HG03342 (cell line): ENCODE results near the gene TRPM2.

Experiments used
- ATAC-seq: cut with Tn5 transposase; IDR thresholded peaks from one replicate; pipeline ENCODE4 v1.9.1; 2021; ENCODE audit warnings: mild to moderate bottlenecking, moderate library complexity; ENCODE audit not compliant: unreplicated experiment

TRPM2 gene

GRCh38 chr21:44353191-44353970, at the start of gene TRPM2:
TRPM2 (plus strand) TSS chr21:44353621; CDS start chr21:44353701, 80 bp downstream.
- ATAC-seq, result no peak

GRCh38 chr21:44304011-44304616, 49.3 kb upstream of the TRPM2 start:
- ATAC-seq, result no peak

DNA sequence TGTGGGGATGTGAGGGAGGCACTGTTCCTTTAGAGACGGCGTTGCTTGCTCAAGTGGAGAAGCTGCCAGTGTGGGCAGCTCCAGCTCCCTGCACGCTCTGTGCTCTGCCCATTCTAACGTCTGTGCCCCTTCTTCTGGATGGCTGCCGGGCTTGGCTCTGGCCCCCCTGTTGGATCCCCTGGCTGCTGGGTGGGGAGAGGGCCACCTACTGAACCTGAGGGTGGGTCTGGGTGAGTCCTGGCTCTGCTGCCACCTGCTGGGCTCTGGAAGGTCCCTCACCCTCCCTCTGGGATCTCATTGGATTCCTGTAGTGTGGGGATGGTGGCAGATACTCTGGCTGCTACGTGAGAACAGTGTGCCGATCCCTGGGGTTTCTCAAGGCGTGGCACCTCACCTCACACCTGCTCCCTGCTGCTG, 48.5 kb upstream of the TRPM2 start:
- ATAC-seq, result no peak

DNA sequence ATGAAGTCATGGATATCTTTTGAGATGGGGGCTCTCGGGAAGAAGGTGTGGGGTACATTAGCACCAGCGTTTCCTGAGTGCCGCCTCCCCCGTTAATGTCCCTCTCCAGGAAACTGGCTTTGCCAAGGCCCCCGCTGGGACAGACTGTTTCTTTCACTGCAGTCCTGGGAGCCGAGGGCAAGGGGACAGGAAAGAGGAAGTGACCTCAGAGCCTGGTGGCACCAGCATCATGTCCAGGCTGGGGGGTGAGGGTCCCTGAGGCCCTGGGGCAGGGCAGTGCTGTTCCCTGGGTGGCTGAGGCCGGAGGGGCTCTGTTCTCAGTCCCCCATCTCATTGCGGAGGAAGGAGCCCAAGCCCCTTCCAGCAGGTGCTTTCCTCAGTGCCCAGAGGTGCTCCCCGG, 47.7 kb upstream of the TRPM2 start:
- ATAC-seq, result no peak

GRCh38 chr21:44306936-44307704, 46.3 kb upstream of the TRPM2 start:
- ATAC-seq, result no peak

GRCh38 chr21:44310628-44311507, 42.6 kb upstream of the TRPM2 start:
- ATAC-seq, result no peak

GRCh38 chr21:44312089-44312488, 41.3 kb upstream of the TRPM2 start:
- no peak for ATAC-seq

DNA sequence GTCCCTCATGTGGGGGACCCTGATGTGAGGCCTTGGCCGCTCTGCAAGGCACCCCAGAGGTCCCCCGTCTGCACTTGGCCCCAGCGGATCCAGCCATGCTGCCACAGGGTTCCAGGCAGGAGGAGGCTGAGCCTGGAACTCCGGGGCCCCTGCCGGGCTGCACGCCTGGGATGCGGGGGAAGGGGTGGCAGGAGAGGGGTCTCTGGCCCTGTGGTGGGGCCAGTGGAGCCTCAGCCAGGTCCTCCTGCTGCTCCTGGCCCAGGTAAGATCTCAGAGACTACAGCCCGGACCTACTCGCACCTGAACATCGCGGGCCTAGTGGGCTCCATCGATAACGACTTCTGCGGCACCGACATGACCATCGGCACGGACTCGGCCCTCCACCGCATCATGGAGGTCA, 40.7 kb upstream of the TRPM2 start:
- ATAC-seq, result no peak

- no peak for ATAC-seq
These were observed 40.0 kb upstream of the TRPM2 start for GRCh38 chr21:44313451-44313850.

- no peak for ATAC-seq
These were observed 39.3 kb upstream of the TRPM2 start for GRCh38 chr21:44314128-44314527.

- no peak for ATAC-seq
These were observed 38.9 kb upstream of the TRPM2 start for GRCh38 chr21:44314561-44314960.

GRCh38 chr21:44315691-44316203, 37.7 kb upstream of the TRPM2 start:
- no peak for ATAC-seq

- no peak for ATAC-seq
These were observed 37.0 kb upstream of the TRPM2 start for GRCh38 chr21:44316277-44316900.

DNA sequence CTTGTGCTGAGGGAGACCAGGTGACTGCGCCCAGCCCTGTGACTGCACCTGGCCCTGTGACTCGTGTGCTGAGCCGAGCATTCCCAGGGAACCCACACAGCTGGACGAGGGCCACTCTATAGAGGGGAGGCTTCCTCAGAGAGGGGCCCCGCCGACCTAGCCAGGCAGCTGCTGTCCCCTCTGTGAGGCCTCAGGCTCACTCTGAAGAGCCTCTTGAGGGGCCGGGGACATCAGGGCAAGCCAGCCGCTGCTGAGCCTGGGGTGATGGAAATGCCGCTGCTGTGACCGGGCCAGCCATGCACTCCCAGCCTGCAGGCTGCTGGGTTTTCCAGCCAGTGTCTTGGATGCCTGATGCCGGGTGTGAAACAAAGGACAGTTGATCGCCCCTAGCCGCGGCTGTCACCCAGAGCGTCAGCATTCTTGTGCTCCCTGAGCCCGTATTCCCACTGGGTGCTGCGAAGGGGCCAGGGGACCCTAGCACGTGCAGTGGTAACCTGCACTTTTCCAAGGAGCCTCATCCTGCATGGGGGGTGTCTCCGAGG, 36.1 kb upstream of the TRPM2 start:
- no peak for ATAC-seq

GRCh38 chr21:44317871-44318270, 35.5 kb upstream of the TRPM2 start:
- no peak for ATAC-seq

- ATAC-seq, result no peak
These were observed 34.7 kb upstream of the TRPM2 start for GRCh38 chr21:44318489-44319285.

GRCh38 chr21:44319407-44320065, 33.9 kb upstream of the TRPM2 start:
- no peak for ATAC-seq

DNA sequence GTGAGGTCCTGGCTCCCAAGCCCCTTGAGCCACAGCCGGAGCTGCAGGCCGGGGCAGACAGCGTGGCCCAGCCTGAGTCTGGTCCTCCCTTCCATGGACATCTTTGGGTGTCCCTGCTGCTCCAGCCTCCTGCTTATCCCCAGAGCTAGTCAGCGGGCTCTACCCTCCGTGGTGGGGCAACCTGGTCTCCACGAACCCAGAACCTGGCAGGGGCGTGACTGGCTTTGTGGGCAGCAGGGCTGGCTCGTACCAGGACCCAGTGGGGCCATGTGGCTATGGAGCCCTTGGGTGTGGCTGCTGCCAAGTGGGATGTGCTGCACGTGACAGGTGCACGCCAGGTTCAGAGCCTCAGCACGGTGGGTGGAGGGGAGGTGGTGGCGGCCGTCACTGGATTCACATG, 32.6 kb upstream of the TRPM2 start:
- ATAC-seq, result no peak
